Right ventricle myocardium inferior (tissue), 1 donor: ENCODE data around the gene DNASE2. TPM values are rescaled to one million over a fixed set of nuclear protein-coding genes. Genes with fewer than 3 reads are reported as not detected.

Experiments
- ATAC-seq: fragments of 200-7000 bp; cut with Tn5 transposase; one replicate; pipeline ENCODE4 v1.9.1; 2020; ENCODE audit warnings: mild to moderate bottlenecking, moderate library complexity
- DNase-seq: peaks from one replicate; pipeline ENCODE4 v3.0.0; 2021; ENCODE audit errors: missing footprints
- intact Hi-C: fragments of 100-400 bp; cut with DNase I; formaldehyde crosslinking; loops from one replicate; pipeline ENCODE4 v1.11.0; 2022
- microRNA-seq: library from miRNA; unstranded; fragments of <30 nt; microRNA quantifications from one replicate; pipeline ENCODE4 v1.2.0, GENCODE V29; 2020
- total RNA-seq: library from RNA; stranded (reverse); fragmentation: NEBNext Ultra II Directional; extraction: Animal tissue kit (Norgen Biotek cat#: 25700); gene quantifications from one replicate; pipeline ENCODE4 v1.2.1, GENCODE V29; 2021
- donor health status: DM: no; HTN: yes; CAD: no; lungs with severe emphysema.

Gene DNASE2
- total RNA-seq, 1 donor from 2014 or later = 18.8 TPM

GRCh38 chr19:12840091-12841079 is 40.9 kb downstream of the DNASE2 start:
- ATAC-seq (peak; percentile 41), DNase-seq (no peak)
- intact Hi-C loops = no loop called here

GRCh38 chr19:12838886-12839756 is 42.1 kb downstream of the DNASE2 start:
- intact Hi-C loops = no loop called here
- DNase-seq (no peak), ATAC-seq (no peak)

- peak; percentile 51 for ATAC-seq
- intact Hi-C loops = no loop called here
Observed at GRCh38 chr19:12838182-12838885, 42.9 kb downstream of the DNASE2 start, which contains the start of gene MAST1. TSS of gene MAST1 (plus strand) at chr19:12838515. CDS start at chr19:12838573, 58 bp downstream.

GRCh38 chr19:12837225-12837624 is 44.0 kb downstream of the DNASE2 start:
- DNase-seq (no peak), ATAC-seq (no peak)
- intact Hi-C loops = no loop called here

More at GRCh38 chr19:12838182-12838885, 42.9 kb downstream of the DNASE2 start, which contains the start of gene MAST1:
- no peak for DNase-seq

GRCh38 chr19:12836529-12836863 is 44.8 kb downstream of the DNASE2 start:
- intact Hi-C loops = no loop called here
- no peak for ATAC-seq
- no peak for DNase-seq

- ATAC-seq = no peak
- no peak for DNase-seq
- intact Hi-C loops = no loop called here
Observed at GRCh38 chr19:12834976-12835757, 46.1 kb downstream of the DNASE2 start.

- ATAC-seq (no peak), DNase-seq (no peak)
- intact Hi-C loops = no loop called here
Observed at GRCh38 chr19:12834566-12834943, 46.7 kb downstream of the DNASE2 start, which contains the start of gene RTBDN. TSS of gene RTBDN (minus strand) at chr19:12834579. CDS start at chr19:12829979, 4,600 bp downstream.

- intact Hi-C loops = no loop called here
- ATAC-seq (no peak), DNase-seq (no peak)
Observed at GRCh38 chr19:12833738-12834565, 47.3 kb downstream of the DNASE2 start.

- ATAC-seq = no peak
- no peak for DNase-seq
- intact Hi-C loops = no loop called here
Observed at GRCh38 chr19:12833418-12833737, 47.9 kb downstream of the DNASE2 start.

- ATAC-seq (no peak), DNase-seq (no peak)
- intact Hi-C loops = no loop called here
Observed at GRCh38 chr19:12828494-12828893, 52.8 kb downstream of the DNASE2 start.

GRCh38 chr19:12825254-12826131 is 55.8 kb downstream of the DNASE2 start:
- intact Hi-C loops = no loop called here
- no peak for ATAC-seq
- no peak for DNase-seq

Small RNAs within 50 kb of the gene (microRNA-seq; reads per million reads assigned to microRNA genes)
- gene MIR5695 (not detected), gene MIR6794 (not detected)

Other genes starting within 250 kb of the DNASE2 start
- 40.2 TPM for gene MAN2B1, start 214.7 kb downstream of the DNASE2 start, total RNA-seq
- 7.2 TPM for gene WDR83, start 214.6 kb downstream of the DNASE2 start, total RNA-seq
- 45.9 TPM for gene DHPS, start 199.6 kb downstream of the DNASE2 start, total RNA-seq
- gene GNG14, start 193.5 kb downstream of the DNASE2 start, total RNA-seq = not detected
- 1.7 TPM for gene FBXW9, start 184.8 kb downstream of the DNASE2 start, total RNA-seq
- gene TNPO2, start 157.5 kb downstream of the DNASE2 start, total RNA-seq = 35.1 TPM
- gene TRIR, start 146.8 kb downstream of the DNASE2 start, total RNA-seq = 133 TPM
- 65.8 TPM for gene GET3, start 144.0 kb downstream of the DNASE2 start, total RNA-seq
- not detected for gene BEST2, start 129.7 kb downstream of the DNASE2 start, total RNA-seq
- 51.6 TPM for gene HOOK2, start 105.9 kb downstream of the DNASE2 start, total RNA-seq
- 25.0 TPM for gene JUNB, start 90.0 kb downstream of the DNASE2 start, total RNA-seq
- gene PRDX2, start 79.6 kb downstream of the DNASE2 start, total RNA-seq = 692 TPM
- gene THSD8, start 79.4 kb downstream of the DNASE2 start, total RNA-seq = 1.7 TPM
- 6.3 TPM for gene RNASEH2A, start 74.9 kb downstream of the DNASE2 start, total RNA-seq
- not detected for gene RTBDN, start 46.9 kb downstream of the DNASE2 start, total RNA-seq
- 0.22 TPM for gene MAST1, start 42.9 kb downstream of the DNASE2 start, total RNA-seq
- not detected for gene KLF1, start 5.8 kb upstream of the DNASE2 start, total RNA-seq
- gene GCDH, start 9.7 kb upstream of the DNASE2 start, total RNA-seq = 33.4 TPM
- not detected for gene SYCE2, start 37.8 kb upstream of the DNASE2 start, total RNA-seq
- gene FARSA, start 52.3 kb upstream of the DNASE2 start, total RNA-seq = 37.6 TPM
- gene CALR, start 57.2 kb upstream of the DNASE2 start, total RNA-seq = 496 TPM
- gene RAD23A, start 64.4 kb upstream of the DNASE2 start, total RNA-seq = 171 TPM
- gene GADD45GIP1, start 75.8 kb upstream of the DNASE2 start, total RNA-seq = 33.7 TPM
- 9.9 TPM for gene DAND5, start 88.1 kb upstream of the DNASE2 start, total RNA-seq
- gene NFIX, start 114.0 kb upstream of the DNASE2 start, total RNA-seq = 159 TPM
- 9.4 TPM for gene LYL1, start 221.4 kb upstream of the DNASE2 start, total RNA-seq
- gene TRMT1, start 235.3 kb upstream of the DNASE2 start, total RNA-seq = 21.1 TPM
- gene NACC1, start 236.8 kb upstream of the DNASE2 start, total RNA-seq = 54.0 TPM